Aorta (tissue), 5 donors: ENCODE measurements around the gene AUTS2. TPM values are rescaled to one million over a fixed set of nuclear protein-coding genes. Genes with fewer than 3 reads are reported as not detected.

Experiments used
- ATAC-seq: fragments of 200-7000 bp; cut with Tn5 transposase; one replicate; pipeline ENCODE4 v1.9.1; 2022; ENCODE audit warnings: moderate library complexity; ENCODE audit not compliant: low FRiP score
- DNase-seq, 2 donors: peaks; one replicate each; pipeline ENCODE4 v3.0.0-alpha.2; 2020
- H3K27ac ChIP-seq, 2 donors: one replicate each; pipeline ENCODE4 v1.5.1; 2013; ENCODE audit warnings: low read length in 2 of 2, mild to moderate bottlenecking in 2 of 2, moderate library complexity in 2 of 2, control low read depth in 1 of 2, inconsistent platforms in 1 of 2, low read depth in 1 of 2
- H3K27me3 ChIP-seq, 2 donors: one replicate each; pipeline ENCODE4 v1.6.1; 2013; ENCODE audit warnings: control low read depth in 1 of 2, low read length in 1 of 2, mild to moderate bottlenecking in 1 of 2, moderate library complexity in 1 of 2; ENCODE audit not compliant: insufficient read depth in 2 of 2, control insufficient read depth in 1 of 2
- H3K36me3 ChIP-seq, 2 donors: one replicate each; pipeline ENCODE4 v1.6.1; 2013; ENCODE audit warnings: control low read depth in 1 of 2, low read length in 1 of 2, mild to moderate bottlenecking in 1 of 2; ENCODE audit not compliant: insufficient read depth in 2 of 2, control insufficient read depth in 1 of 2
- H3K4me1 ChIP-seq, 2 donors: one replicate each; pipeline ENCODE4 v1.6.1; 2013; ENCODE audit warnings: low read length in 2 of 2, control low read depth in 1 of 2, mild to moderate bottlenecking in 1 of 2, moderate library complexity in 1 of 2; ENCODE audit not compliant: insufficient read depth in 2 of 2, control insufficient read depth in 1 of 2
- H3K4me3 ChIP-seq, 2 donors: one replicate each; pipeline ENCODE4 v1.5.1; 2013; ENCODE audit warnings: low read length in 2 of 2, control low read depth in 1 of 2, mild to moderate bottlenecking in 1 of 2
- H3K9me3 ChIP-seq: one replicate; pipeline ENCODE4 v1.6.1; 2013; ENCODE audit warnings: mild to moderate bottlenecking, low read length; ENCODE audit not compliant: control insufficient read depth
- WGBS, 2 donors: extraction: QIAGEN DNeasy Blood & Tissue Kit; methylation state at CpG; one replicate each; pipeline ENCODE4 v1.1.7; 2013; 5-methylcytosine and 5-hydroxymethylcytosine counted together
- intact Hi-C, 2 donors: fragments of 100-400 bp; cut with DNase I; formaldehyde crosslinking; loops; one replicate each; pipeline versions ENCODE4 v1.14.2 to v1.15.0; 2022
- polyA plus RNA-seq, 2 donors: library from polyadenylated mRNA; stranded (reverse); fragments of 200-250 nt; gene quantifications; one replicate each; pipeline ENCODE4 v1.2.3, GENCODE V29; 2013
- total RNA-seq, 2 donors: library from RNA; stranded (reverse); fragmentation: NEBNext Ultra II Directional; extraction: Animal tissue kit (Norgen Biotek cat#: 25700); gene quantifications; one replicate each; pipeline ENCODE4 v1.2.1, GENCODE V29; 2021
- donor health status: healthy with polysubstance abuse.
- donor health status: Bipolar disorder and iron deficiency.
- donor health status: DM: no; HTN: no; CAD: no.
- donor health status: DM: no; HTN: no; CAD: no.
- donor health status: DM: yes; HTN: yes; CAD: no.

Gene AUTS2
- total and polyA plus RNA-seq, 4 donors, result 3.9 to 102 (median 57.0) TPM

GRCh38 chr7:69885431-69885830 lies 287.2 kb downstream of the AUTS2 start:
- Histone ChIP-seq H3K9me3 (no peaks in the 10 kb centered on the region), H3K27ac (no peak overlapping the region), H3K36me3 (no peaks in the 10 kb centered on the region), H3K27me3 (no peaks in the 10 kb centered on the region), H3K4me3 (no peak overlapping the region), H3K4me1 (no peaks in the 10 kb centered on the region)
- ATAC-seq, result no peak
- WGBS, 2 donors, result 23 to 36% methylated on average over 3 of the region's 3 CpGs
- DNase-seq, result no peak
- intact Hi-C loops, result no loop called here

- Histone ChIP-seq H3K4me3 (no peak overlapping the region), H3K9me3 (no peaks in the 10 kb centered on the region), H3K4me1 (no peaks in the 10 kb centered on the region), H3K27ac (no peak overlapping the region), H3K27me3 (no peaks in the 10 kb centered on the region), H3K36me3 (no peaks in the 10 kb centered on the region)
- ATAC-seq, result no peak
- 88 to 89% methylated on average over 6 of the region's 6 CpGs for WGBS, 2 donors
- no peak for DNase-seq
- intact Hi-C loops, result no loop called here
Observed at GRCh38 chr7:69889338-69889975, 291.2 kb downstream of the AUTS2 start.

GRCh38 chr7:69889976-69890351 lies 291.7 kb downstream of the AUTS2 start:
- H3K27me3 ChIP-seq, result no peaks in the 10 kb centered on the region
- ATAC-seq (no peak), DNase-seq (no peak)
- H3K27ac ChIP-seq, result no peak overlapping the region
- intact Hi-C loops, result no loop called here
- no peaks in the 10 kb centered on the region for H3K9me3 ChIP-seq
- H3K36me3 ChIP-seq, result no peaks in the 10 kb centered on the region
- H3K4me1 ChIP-seq, result no peaks in the 10 kb centered on the region
- no peak overlapping the region for H3K4me3 ChIP-seq
- WGBS, 2 donors, result 49 to 62% methylated on average over 6 of the region's 6 CpGs

- Histone ChIP-seq H3K4me3 (no peak overlapping the region), H3K9me3 (no peaks in the 10 kb centered on the region), H3K27ac (no peak overlapping the region), H3K36me3 (no peaks in the 10 kb centered on the region), H3K27me3 (no peaks in the 10 kb centered on the region), H3K4me1 (no peaks in the 10 kb centered on the region)
- ATAC-seq, result no peak
- no peak for DNase-seq
- intact Hi-C loops, result no loop called here
Observed at GRCh38 chr7:69892790-69893189, 294.5 kb downstream of the AUTS2 start.

GRCh38 chr7:69893906-69894305 lies 295.6 kb downstream of the AUTS2 start:
- Histone ChIP-seq H3K36me3 (no peaks in the 10 kb centered on the region), H3K27me3 (no peaks in the 10 kb centered on the region), H3K27ac (no peak overlapping the region), H3K9me3 (no peaks in the 10 kb centered on the region), H3K4me1 (no peaks in the 10 kb centered on the region), H3K4me3 (no peak overlapping the region)
- WGBS, 2 donors, result 59 to 62% methylated on average over 3 of the region's 3 CpGs
- DNase-seq (no peak), ATAC-seq (no peak)
- intact Hi-C loops, result no loop called here

- Histone ChIP-seq H3K27me3 (no peaks in the 10 kb centered on the region), H3K27ac (no peak overlapping the region), H3K36me3 (no peaks in the 10 kb centered on the region), H3K4me1 (no peaks in the 10 kb centered on the region), H3K9me3 (no peaks in the 10 kb centered on the region), H3K4me3 (no peak overlapping the region)
- intact Hi-C loops, result no loop called here
- ATAC-seq, result no peak
- no peak for DNase-seq
- 87 to 89% methylated on average over 2 of the region's 2 CpGs for WGBS, 2 donors
Observed at GRCh38 chr7:69895446-69895845, 297.2 kb downstream of the AUTS2 start.

GRCh38 chr7:69896121-69896520 lies 297.8 kb downstream of the AUTS2 start:
- intact Hi-C loops, result no loop called here

GRCh38 chr7:69898189-69898588 lies 299.9 kb downstream of the AUTS2 start:
- Histone ChIP-seq H3K27me3 (no peaks in the 10 kb centered on the region), H3K4me3 (no peak overlapping the region), H3K36me3 (no peaks in the 10 kb centered on the region), H3K9me3 (no peaks in the 10 kb centered on the region), H3K4me1 (no peaks in the 10 kb centered on the region), H3K27ac (no peak overlapping the region)
- ATAC-seq (no peak), DNase-seq (no peak)
- intact Hi-C loops, result no loop called here
- 71 to 78% methylated on average over 2 of the region's 2 CpGs for WGBS, 2 donors

More at GRCh38 chr7:69896121-69896520, 297.8 kb downstream of the AUTS2 start:
- H3K4me3 ChIP-seq, result no peak overlapping the region
- DNase-seq, result no peak
- H3K27ac ChIP-seq, result no peak overlapping the region
- no peaks in the 10 kb centered on the region for H3K4me1 ChIP-seq
- no peaks in the 10 kb centered on the region for H3K36me3 ChIP-seq
- 88 to 90% methylated on average over 5 of the region's 5 CpGs for WGBS, 2 donors
- no peak for ATAC-seq
- no peaks in the 10 kb centered on the region for H3K9me3 ChIP-seq
- no peaks in the 10 kb centered on the region for H3K27me3 ChIP-seq

GRCh38 chr7:69903410-69903809 lies 305.1 kb downstream of the AUTS2 start:
- Histone ChIP-seq H3K9me3 (no peaks in the 10 kb centered on the region), H3K4me1 (no peaks in the 10 kb centered on the region), H3K4me3 (no peak overlapping the region), H3K36me3 (no peaks in the 10 kb centered on the region), H3K27me3 (no peaks in the 10 kb centered on the region), H3K27ac (no peak overlapping the region)
- intact Hi-C loops, result no loop called here
- ATAC-seq (no peak), DNase-seq (no peak)
